ENCODE data around the gene TVP23A.
A peak's percentile ranks its signal among the peaks of the same experiment; 100 is the strongest.
"Not testable (repeated sequence)": the region's sequence is repeated elsewhere in the genome, so short reads cannot be mapped to it uniquely, and the experiment has no call there.

TVP23A gene

GRCh38 chr16:10834766-10835165, 16.2 kb upstream of the TVP23A start:
- no peaks in the 10 kb centered on the region for H3K9me3 ChIP-seq
- no peak overlapping the region for H3K27ac ChIP-seq
- H3K27me3 ChIP-seq = peaks cover 0 to 4% of the 10 kb centered on the region in 2 donors
- TF ChIP-seq CTCF (IDR thresholded peaks at IDR 0.05) = no peak
- H3K4me3 ChIP-seq = no peak overlapping the region
- H3K4me1 ChIP-seq = peaks cover 0 to 3% (median under 1%) of the 10 kb centered on the region in 4 donors
- H3K36me3 ChIP-seq = no peaks in the 10 kb centered on the region
- intact Hi-C loops (cut with DNase I; ENCODE audit: low total_unique reads) = loop anchor here (5.0 to 10.0 kb wide), 2 partner anchors 78 to 310 kb away; no protein-coding TSS in a partner anchor
- peak in 1 of 2 donors; percentile 44 for DNase-seq

- DNase-seq = peak in 1 of 2 donors; percentile 46
- H3K4me3 ChIP-seq = no peak overlapping the region
- intact Hi-C loops (cut with DNase I; ENCODE audit: low total_unique reads) = loop anchor here (10.0 kb wide), 1 partner anchor 309 kb away; no protein-coding TSS in a partner anchor
- H3K36me3 ChIP-seq = no peaks in the 10 kb centered on the region
- peaks cover 0 to 2% of the 10 kb centered on the region in 2 donors for H3K27me3 ChIP-seq
- no peak overlapping the region for H3K27ac ChIP-seq
- no peaks in the 10 kb centered on the region for H3K9me3 ChIP-seq
- peaks cover 0 to 8% (median 5%) of the 10 kb centered on the region in 4 donors for H3K4me1 ChIP-seq
- no peak for TF ChIP-seq CTCF (IDR thresholded peaks at IDR 0.05)
These were observed 15.5 kb upstream of the TVP23A start for GRCh38 chr16:10834130-10834529.

- H3K27ac ChIP-seq = no peak overlapping the region
- no peaks in the 10 kb centered on the region for H3K9me3 ChIP-seq
- H3K4me3 ChIP-seq = no peak overlapping the region
- H3K36me3 ChIP-seq = no peaks in the 10 kb centered on the region
- intact Hi-C loops (cut with DNase I; ENCODE audit: low total_unique reads) = loop anchor here (10.0 kb wide), 1 partner anchor 308 kb away; no protein-coding TSS in a partner anchor
- no peak for TF ChIP-seq CTCF (IDR thresholded peaks at IDR 0.05)
- peak in 1 of 2 donors; percentile 37 for DNase-seq
- peaks cover 0 to 17% (median 14%) of the 10 kb centered on the region in 4 donors for H3K4me1 ChIP-seq
- no peaks in the 10 kb centered on the region for H3K27me3 ChIP-seq
These were observed 14.7 kb upstream of the TVP23A start for GRCh38 chr16:10833271-10833670.

GRCh38 chr16:10831894-10832886, 13.6 kb upstream of the TVP23A start:
- Histone ChIP-seq H3K27ac (no peak overlapping the region), H3K9me3 (no peaks in the 10 kb centered on the region), H3K4me3 (no peak overlapping the region), H3K27me3 (no peaks in the 10 kb centered on the region), H3K4me1 (peaks cover 0 to 28% (median 24%) of the 10 kb centered on the region in 4 donors), H3K36me3 (no peaks in the 10 kb centered on the region)
- intact Hi-C loops (cut with DNase I; ENCODE audit: low total_unique reads) = loop anchor here (10.0 kb wide), 1 partner anchor 307 kb away; no protein-coding TSS in a partner anchor
- peak; percentile 33 to 52 for DNase-seq
- TF ChIP-seq CTCF (IDR thresholded peaks at IDR 0.05) = no peak

- H3K4me3 ChIP-seq, H3K9me3 ChIP-seq, H3K27me3 ChIP-seq, H3K36me3 ChIP-seq, DNase-seq: not testable (repeated sequence)
- intact Hi-C loops (cut with DNase I; ENCODE audit: low total_unique reads) = loop anchor here (10.0 kb wide), 1 partner anchor 305 kb away; no protein-coding TSS in a partner anchor
- peak overlapping the region in 1 of 2 donors; percentile 52 for H3K27ac ChIP-seq
- peaks cover 0 to 36% (median 30%) of the 10 kb centered on the region in 4 donors for H3K4me1 ChIP-seq
These were observed 11.6 kb upstream of the TVP23A start for GRCh38 chr16:10830240-10830639.

- intact Hi-C loops (cut with DNase I; ENCODE audit: low total_unique reads) = loop anchor here (5.0 to 10.0 kb wide), 2 partner anchors 305 to 663 kb away; no protein-coding TSS in a partner anchor
- not testable (repeated sequence) for H3K9me3 ChIP-seq, DNase-seq, H3K36me3 ChIP-seq, H3K27me3 ChIP-seq, H3K4me3 ChIP-seq
- Histone ChIP-seq H3K27ac (peak overlapping the region; percentile 93), H3K4me1 (peaks cover 0 to 36% (median 30%) of the 10 kb centered on the region in 4 donors)
These were observed 10.9 kb upstream of the TVP23A start for GRCh38 chr16:10829390-10830098.
